Right lobe of liver (tissue), 6 donors: ENCODE data around the gene PSMF1. TPM values are rescaled to one million over a fixed set of nuclear protein-coding genes. Genes with fewer than 3 reads are reported as not detected.
A peak's percentile ranks its signal among the peaks of the same experiment; 100 is the strongest.

ENCODE experiments used
- ATAC-seq, 4 donors: fragments of 200-7000 bp; cut with Tn5 transposase; one replicate each; pipeline ENCODE4 v1.9.1; 2020; ENCODE audit warnings: mild to moderate bottlenecking in 4 of 4, moderate library complexity in 4 of 4
- DNase-seq, 3 donors: peaks; one replicate each; pipeline ENCODE4 v3.0.0-alpha.2; 2020
- H3K27ac ChIP-seq, 3 donors: fragments of 200-600 bp; one replicate each; pipeline ENCODE4 v1.8.0; 2022
- H3K27me3 ChIP-seq, 2 donors: fragments of 200-600 bp; one replicate each; pipeline ENCODE4 v1.8.0; 2022
- H3K36me3 ChIP-seq, 4 donors: fragments of 200-600 bp; sonication (generic) in 1 of 4; one replicate each; pipeline versions ENCODE4 v1.5.1 to v1.8.0; 2017 to 2022; ENCODE audit warnings: control low read depth in 1 of 4
- H3K4me1 ChIP-seq, 4 donors: fragments of 200-600 bp; sonication (generic) in 1 of 4; one replicate each; pipeline versions ENCODE4 v1.5.1 to v1.8.0; 2017 to 2022; ENCODE audit warnings: control low read depth in 1 of 4
- H3K4me3 ChIP-seq, 3 donors: fragments of 200-600 bp; one replicate each; pipeline ENCODE4 v1.8.0; 2022
- H3K9me3 ChIP-seq, 4 donors: fragments of 200-600 bp; sonication (generic) in 1 of 4; one replicate each; pipeline versions ENCODE4 v1.5.1 to v1.8.0; 2017 to 2022; ENCODE audit warnings: control low read depth in 1 of 4
- POLR2A ChIP-seq: fragments of 450-650 bp; IDR thresholded peaks from one replicate; pipeline ENCODE4 v1.6.1; 2017; ENCODE audit warnings: antibody characterized with exemption, mild to moderate bottlenecking
- WGBS: methylation state at CpG from one replicate; pipeline ENCODE4 v1.1.6; 2018; ENCODE audit warnings: low coverage, low lambda C conversion rate; ENCODE audit not compliant: insufficient coverage; ENCODE audit errors: missing lambda C conversion rate; 5-methylcytosine and 5-hydroxymethylcytosine counted together
- intact Hi-C, 2 donors: fragments of 100-400 bp; cut with DNase I; formaldehyde crosslinking; loops; one replicate each; pipeline versions ENCODE4 v1.11.2 to v1.14.1; 2022
- total RNA-seq, 6 experiments: library from RNA; depleted of rRNA in 2 of 6; stranded (reverse); fragments of >200 nt in 2 of 6; fragmentation: NEBNext Ultra II Directional in 3 of 6; extraction: Animal tissue kit (Norgen Biotek cat#: 25700) in 3 of 6; gene quantifications; one replicate each; pipeline versions ENCODE4 v1.1.0 to v1.2.4, GENCODE V29; 2016 to 2023
- TF ChIP-seq, protein P1 (sequence below), 4 donors: fragments of 200-600 bp in 3 of 4; fragments of 450-650 bp in 1 of 4; IDR thresholded peaks; one replicate each; pipeline versions ENCODE4 v1.5.1 to v1.8.0; 2016 to 2022; ENCODE audit warnings: antibody characterized with exemption in 4 of 4, mild to moderate bottlenecking in 2 of 4
- donor health status: DM: no; HTN: yes; CAD: no.
- donor health status: DM: no; HTN: no; CAD: no.
- donor health status: DM: no; HTN: no; CAD: no.
- donor health status: DM: no; HTN: yes; CAD: no.
- donor health status: DM: no; HTN: yes; CAD: no.

Gene PSMF1
- total RNA-seq, 6 experiments from 2014 or later: 82.5 to 260 (median 116) TPM

DNA sequence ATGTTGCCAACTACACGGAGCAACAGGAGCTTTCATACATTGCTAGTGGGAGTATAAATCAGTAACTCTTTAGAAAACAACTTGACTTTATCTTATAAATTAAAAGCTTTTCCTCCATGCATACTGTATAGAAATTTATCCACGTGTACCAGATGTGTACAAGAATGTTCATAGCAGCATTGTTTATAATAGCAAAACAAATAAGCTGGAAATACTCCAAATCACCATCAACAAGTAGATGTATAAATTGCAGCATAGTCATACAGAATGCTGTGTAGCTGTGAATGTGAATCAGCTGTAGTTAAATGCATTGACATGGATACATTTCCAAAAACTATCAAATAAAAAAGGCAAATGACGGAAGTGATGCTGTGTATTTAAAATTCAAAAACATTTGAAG, 6.0 kb downstream of the PSMF1 start:
- WGBS: 41% methylated on average over 3 of the region's 3 CpGs
- peaks cover 0 to 45% (median 25%) of the 10 kb centered on the region in 4 donors for H3K36me3 ChIP-seq
- ATAC-seq: no peak
- H3K9me3 ChIP-seq: no peaks in the 10 kb centered on the region
- DNase-seq: no peak
- intact Hi-C loops: loop anchor here in 1 of 2 donors (10.0 kb wide), 1 partner anchor 60 kb away; the partner anchor contains the start of gene TMEM74B
- no peaks in the 10 kb centered on the region for H3K27me3 ChIP-seq
- TF ChIP-seq POLR2A: no peak
- TF ChIP-seq, protein P1, sequence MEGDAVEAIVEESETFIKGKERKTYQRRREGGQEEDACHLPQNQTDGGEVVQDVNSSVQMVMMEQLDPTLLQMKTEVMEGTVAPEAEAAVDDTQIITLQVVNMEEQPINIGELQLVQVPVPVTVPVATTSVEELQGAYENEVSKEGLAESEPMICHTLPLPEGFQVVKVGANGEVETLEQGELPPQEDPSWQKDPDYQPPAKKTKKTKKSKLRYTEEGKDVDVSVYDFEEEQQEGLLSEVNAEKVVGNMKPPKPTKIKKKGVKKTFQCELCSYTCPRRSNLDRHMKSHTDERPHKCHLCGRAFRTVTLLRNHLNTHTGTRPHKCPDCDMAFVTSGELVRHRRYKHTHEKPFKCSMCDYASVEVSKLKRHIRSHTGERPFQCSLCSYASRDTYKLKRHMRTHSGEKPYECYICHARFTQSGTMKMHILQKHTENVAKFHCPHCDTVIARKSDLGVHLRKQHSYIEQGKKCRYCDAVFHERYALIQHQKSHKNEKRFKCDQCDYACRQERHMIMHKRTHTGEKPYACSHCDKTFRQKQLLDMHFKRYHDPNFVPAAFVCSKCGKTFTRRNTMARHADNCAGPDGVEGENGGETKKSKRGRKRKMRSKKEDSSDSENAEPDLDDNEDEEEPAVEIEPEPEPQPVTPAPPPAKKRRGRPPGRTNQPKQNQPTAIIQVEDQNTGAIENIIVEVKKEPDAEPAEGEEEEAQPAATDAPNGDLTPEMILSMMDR (IDR thresholded peaks at IDR 0.05): no peak
- H3K4me1 ChIP-seq: peaks cover 0 to 50% (median 16%) of the 10 kb centered on the region in 4 donors
- H3K4me3 ChIP-seq: no peak overlapping the region
- peak overlapping the region in 1 of 3 donors; percentile 97 for H3K27ac ChIP-seq

DNA sequence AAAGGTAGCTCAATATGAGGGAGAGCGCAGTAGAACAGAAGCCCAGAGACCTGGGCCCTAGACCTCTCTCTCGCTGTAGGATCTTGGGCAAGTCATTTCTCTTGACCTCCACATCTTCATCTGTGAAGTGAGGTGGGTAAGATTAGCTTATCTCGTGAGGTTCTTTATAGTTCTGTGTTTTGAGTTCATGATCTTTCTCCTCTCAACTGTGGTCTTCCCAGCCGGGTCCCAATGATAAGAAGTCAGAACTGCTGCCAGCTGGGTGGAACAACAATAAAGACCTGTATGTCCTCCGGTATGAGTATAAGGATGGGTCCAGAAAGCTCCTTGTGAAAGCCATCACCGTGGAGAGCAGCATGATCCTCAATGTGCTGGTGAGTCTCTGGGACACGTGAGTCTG, 6.9 kb downstream of the PSMF1 start:
- no peaks in the 10 kb centered on the region for H3K27me3 ChIP-seq
- 96% methylated on average over 7 of the region's 7 CpGs for WGBS
- intact Hi-C loops: loop anchor here (5.0 to 10.0 kb wide), 2 partner anchors 57 to 60 kb away; partner anchors contain the start of gene TMEM74B (in 2 of the 2)
- no peak overlapping the region for H3K27ac ChIP-seq
- ATAC-seq: no peak
- H3K36me3 ChIP-seq: peaks cover 0 to 53% (median 32%) of the 10 kb centered on the region in 4 donors
- peaks cover 0 to 41% (median 11%) of the 10 kb centered on the region in 4 donors for H3K4me1 ChIP-seq
- H3K4me3 ChIP-seq: no peak overlapping the region
- no peak for DNase-seq
- no peaks in the 10 kb centered on the region for H3K9me3 ChIP-seq
- TF ChIP-seq, protein P1 (IDR thresholded peaks at IDR 0.05): no peak
- no peak for TF ChIP-seq POLR2A

DNA sequence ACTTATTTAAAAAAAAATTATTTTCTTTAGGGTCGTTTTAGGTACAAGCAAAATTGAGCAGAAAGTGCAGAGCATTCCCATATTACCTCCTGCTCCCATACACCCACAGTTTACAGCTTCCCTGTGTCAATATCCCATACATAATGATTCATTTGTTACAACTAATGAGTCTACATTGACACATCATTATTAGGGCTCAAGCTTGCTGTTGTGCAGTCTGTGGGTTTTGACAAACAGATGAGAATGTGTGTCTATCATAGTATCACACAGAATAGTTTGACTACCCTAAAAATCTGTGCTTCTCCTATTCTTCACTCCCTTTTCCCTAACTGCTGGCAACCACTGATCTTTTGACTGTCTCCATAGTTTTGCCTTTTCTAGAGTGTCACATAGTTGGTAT, 9.4 kb downstream of the PSMF1 start:
- no peaks in the 10 kb centered on the region for H3K27me3 ChIP-seq
- no peak overlapping the region for H3K4me3 ChIP-seq
- no peak for DNase-seq
- no CpG with 5 or more reads among the region's 1 CpG for WGBS
- no peak for TF ChIP-seq POLR2A
- TF ChIP-seq, protein P1 (IDR thresholded peaks at IDR 0.05): no peak
- peaks cover 0 to 18% (median 4%) of the 10 kb centered on the region in 4 donors for H3K4me1 ChIP-seq
- H3K9me3 ChIP-seq: peaks cover 0 to 1% (median 0%) of the 10 kb centered on the region in 4 donors
- H3K36me3 ChIP-seq: peaks cover 0 to 61% (median 35%) of the 10 kb centered on the region in 4 donors
- intact Hi-C loops: loop anchor here (5.0 to 10.0 kb wide), 2 partner anchors 54 to 57 kb away; partner anchors contain the start of gene TMEM74B (in 2 of the 2)
- H3K27ac ChIP-seq: no peak overlapping the region
- ATAC-seq: no peak

DNA sequence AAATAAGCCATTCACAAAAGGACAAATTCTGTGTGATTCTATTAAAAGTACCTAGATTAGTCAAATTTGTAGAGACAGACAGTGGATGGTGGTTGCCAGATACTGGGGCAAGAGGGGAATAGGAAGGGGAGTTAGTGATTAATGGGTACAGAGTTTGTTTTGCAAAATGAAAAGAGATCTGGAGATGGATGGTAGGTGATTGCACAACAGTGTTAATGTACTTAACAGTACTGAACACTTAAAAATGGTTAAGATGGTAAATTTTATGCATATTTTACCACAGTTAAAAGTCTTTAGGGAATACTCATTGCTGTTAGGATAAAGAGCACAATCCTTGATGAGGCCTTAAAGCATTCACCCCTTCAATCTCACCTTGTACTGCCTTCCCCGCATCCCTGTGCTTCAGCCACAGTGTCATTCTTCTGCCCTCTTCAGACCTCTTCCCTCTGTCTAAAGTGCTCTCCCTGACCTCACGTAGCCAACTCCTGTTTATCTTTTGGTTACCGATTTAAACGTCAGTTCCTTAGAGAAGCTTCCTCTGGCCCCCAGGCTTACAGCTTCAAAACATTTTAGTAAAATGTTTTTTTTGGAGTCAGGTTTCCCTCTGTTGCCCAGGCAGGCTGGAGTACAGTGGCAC, 11.8 kb downstream of the PSMF1 start:
- Histone ChIP-seq H3K27me3 (no peaks in the 10 kb centered on the region), H3K4me3 (no peak overlapping the region), H3K4me1 (no peaks in the 10 kb centered on the region), H3K36me3 (peaks cover 0 to 67% (median 42%) of the 10 kb centered on the region in 4 donors), H3K27ac (no peak overlapping the region), H3K9me3 (peaks cover 0 to 5% (median 0%) of the 10 kb centered on the region in 4 donors)
- ATAC-seq (no peak), DNase-seq (no peak)
- WGBS: 71% methylated on average over 4 of the region's 4 CpGs
- TF ChIP-seq POLR2A: no peak
- TF ChIP-seq, protein P1 (IDR thresholded peaks at IDR 0.05): no peak
- intact Hi-C loops: no loop called here
